HEK293T (cell line): ENCODE data around the gene KREMEN2.

Source experiments
- BHLHE40 ChIP-seq: fragments of 450-650 bp; IDR thresholded peaks from 2 replicates; pipeline ENCODE4 v1.6.1; 2016; ENCODE audit warnings: mild to moderate bottlenecking, moderate library complexity, borderline replicate concordance
- ELF4 ChIP-seq: fragments of 450-650 bp; IDR thresholded peaks from 2 replicates; pipeline ENCODE4 v1.6.1; 2017; ENCODE audit warnings: antibody characterized with exemption
- FOXA1 ChIP-seq: fragments of 450-650 bp; IDR thresholded peaks from 2 replicates; pipeline ENCODE4 v1.6.1; 2016; ENCODE audit warnings: mild to moderate bottlenecking
- FOXM1 ChIP-seq: fragments of 450-650 bp; IDR thresholded peaks from 2 replicates; pipeline ENCODE4 v1.6.1; 2017; ENCODE audit warnings: mild to moderate bottlenecking, borderline replicate concordance
- PKNOX1 ChIP-seq: fragments of 450-650 bp; IDR thresholded peaks from 2 replicates; pipeline ENCODE4 v1.6.1; 2016
- SP1 ChIP-seq: fragments of 450-650 bp; IDR thresholded peaks from 2 replicates; pipeline ENCODE4 v1.6.1; 2017

GRCh38 chr16:2915196-2915929 lies 48.7 kb upstream of the KREMEN2 start:
- TF ChIP-seq ELF4 (no peak), SP1 (no peak), FOXA1 (no peak), PKNOX1 (no peak), BHLHE40 (no peak), FOXM1 (no peak)
